Stomach (tissue), 9 donors: Measurements from ENCODE around the gene GSTO2. TPM values are rescaled to one million over a fixed set of nuclear protein-coding genes. Genes with fewer than 3 reads are reported as not detected.

Experiments
- DNase-seq, 2 donors: peaks; one replicate each; pipeline versions ENCODE4 v3.0.0 to v3.0.0-alpha.2; 2013 to 2019
- H3K27ac ChIP-seq, 5 donors: fragments of 200-600 bp in 4 of 5; sonication (generic) in 4 of 5; one replicate each; pipeline ENCODE4 v1.5.1; 2013 to 2019; ENCODE audit warnings: mild to moderate bottlenecking in 1 of 5, moderate library complexity in 1 of 5
- H3K27me3 ChIP-seq, 3 donors: fragments of 200-600 bp; sonication (generic); one replicate each; pipeline ENCODE4 v1.5.1; 2017 to 2019; ENCODE audit warnings: mixed run types in 1 of 3
- H3K36me3 ChIP-seq, 4 donors: fragments of 200-600 bp; sonication (generic); 1 replicate in 3 of 4; 2 replicates in 1 of 4; pipeline ENCODE4 v1.5.1; 2016 to 2019
- H3K4me1 ChIP-seq, 4 donors: fragments of 200-600 bp; sonication (generic); one replicate each; pipeline ENCODE4 v1.5.1; 2016 to 2019
- H3K4me3 ChIP-seq, 4 donors: fragments of 200-600 bp; sonication (generic) in 3 of 4; one replicate each; pipeline ENCODE4 v1.5.1; 2016 to 2019; ENCODE audit warnings: mild to moderate bottlenecking in 1 of 4
- H3K9me3 ChIP-seq, 4 donors: fragments of 200-600 bp; sonication (generic); one replicate each; pipeline ENCODE4 v1.5.1; 2016 to 2019
- EP300 ChIP-seq: sonication (generic); formaldehyde crosslinking; IDR thresholded peaks from one replicate; pipeline ENCODE4 v1.6.1; 2017; ENCODE audit warnings: antibody characterized with exemption
- POLR2A ChIP-seq, 4 donors: fragments of 450-650 bp; IDR thresholded peaks; one replicate each; pipeline ENCODE4 v1.6.1; 2016; ENCODE audit warnings: antibody characterized with exemption in 4 of 4, control low read depth in 2 of 4, mild to moderate bottlenecking in 1 of 4, moderate library complexity in 1 of 4
- POLR2AphosphoS5 ChIP-seq, 3 donors: sonication (generic); formaldehyde crosslinking; IDR thresholded peaks; one replicate each; pipeline ENCODE4 v1.6.1; 2016; ENCODE audit warnings: antibody characterized with exemption in 3 of 3
- WGBS, 5 donors: extraction: QIAGEN DNeasy Blood & Tissue Kit in 3 of 5; methylation state at CpG; one replicate each; pipeline versions ENCODE4 v1.1.5 to v1.1.7; 2013 to 2018; 5-methylcytosine and 5-hydroxymethylcytosine counted together
- intact Hi-C: fragments of 100-400 bp; cut with DNase I; formaldehyde crosslinking; loops from one replicate; pipeline ENCODE4 v1.15.1; 2023; ENCODE audit warnings: low total_unique reads
- polyA plus RNA-seq, 3 donors: library from polyadenylated mRNA; stranded (reverse); fragments of 200-250 nt; gene quantifications; one replicate each; pipeline ENCODE4 v1.2.3, GENCODE V29; 2013
- total RNA-seq, 5 donors: library from RNA; depleted of rRNA; stranded (reverse); fragments of >200 nt; gene quantifications; one replicate each; pipeline versions ENCODE4 v1.1.0 to v1.2.3, GENCODE V29; 2014 to 2016
- TF ChIP-seq, protein P1 (sequence below), 7 experiments: fragments of 450-650 bp in 4 of 7; fragments of 200-600 bp in 3 of 7; sonication (generic) in 3 of 7; IDR thresholded peaks; one replicate each; pipeline ENCODE4 v1.5.1; 2016 to 2019; ENCODE audit warnings: antibody characterized with exemption in 7 of 7, control low read depth in 2 of 7, mild to moderate bottlenecking in 1 of 7
- donor health status: healthy with polysubstance abuse.
- donor health status: Bipolar disorder and iron deficiency.
- donor health status: healthy.

GSTO2 gene
- total and polyA plus RNA-seq, 8 donors: under 0.01 to 26.6 (median 10.0) TPM

DNA sequence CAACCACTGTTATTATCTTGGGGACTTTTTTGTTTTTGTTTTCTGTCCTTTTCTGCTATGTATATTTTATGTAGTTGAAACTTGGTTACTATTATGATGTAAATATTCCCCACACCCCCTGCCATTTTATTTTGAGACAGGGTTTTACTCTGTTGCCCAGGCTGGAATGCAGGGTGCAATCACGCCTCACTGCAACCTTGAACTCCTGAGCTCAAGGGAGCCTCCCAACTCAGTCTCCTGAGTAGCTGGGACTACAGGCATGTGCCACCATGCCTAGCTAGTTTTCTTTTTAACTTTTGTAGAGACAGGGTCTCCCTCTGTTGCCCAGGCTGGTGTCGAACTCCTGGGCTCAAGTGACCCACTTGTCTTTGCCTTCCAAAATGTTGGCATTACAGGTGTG, 18.0 kb downstream of the GSTO2 start:
- 78 to 100% (median 96%) methylated on average over 2 of the region's 2 CpGs for WGBS, 5 donors
- no peak for DNase-seq
- no peak overlapping the region for H3K27ac ChIP-seq
- TF ChIP-seq POLR2AphosphoS5 (IDR thresholded peaks at IDR 0.05) (no peak), POLR2A (IDR thresholded peaks at IDR 0.05) (no peak), EP300 (no peak)
- TF ChIP-seq, protein P1, sequence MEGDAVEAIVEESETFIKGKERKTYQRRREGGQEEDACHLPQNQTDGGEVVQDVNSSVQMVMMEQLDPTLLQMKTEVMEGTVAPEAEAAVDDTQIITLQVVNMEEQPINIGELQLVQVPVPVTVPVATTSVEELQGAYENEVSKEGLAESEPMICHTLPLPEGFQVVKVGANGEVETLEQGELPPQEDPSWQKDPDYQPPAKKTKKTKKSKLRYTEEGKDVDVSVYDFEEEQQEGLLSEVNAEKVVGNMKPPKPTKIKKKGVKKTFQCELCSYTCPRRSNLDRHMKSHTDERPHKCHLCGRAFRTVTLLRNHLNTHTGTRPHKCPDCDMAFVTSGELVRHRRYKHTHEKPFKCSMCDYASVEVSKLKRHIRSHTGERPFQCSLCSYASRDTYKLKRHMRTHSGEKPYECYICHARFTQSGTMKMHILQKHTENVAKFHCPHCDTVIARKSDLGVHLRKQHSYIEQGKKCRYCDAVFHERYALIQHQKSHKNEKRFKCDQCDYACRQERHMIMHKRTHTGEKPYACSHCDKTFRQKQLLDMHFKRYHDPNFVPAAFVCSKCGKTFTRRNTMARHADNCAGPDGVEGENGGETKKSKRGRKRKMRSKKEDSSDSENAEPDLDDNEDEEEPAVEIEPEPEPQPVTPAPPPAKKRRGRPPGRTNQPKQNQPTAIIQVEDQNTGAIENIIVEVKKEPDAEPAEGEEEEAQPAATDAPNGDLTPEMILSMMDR (IDR thresholded peaks at IDR 0.05): no peak
- no peaks in the 10 kb centered on the region for H3K36me3 ChIP-seq
- intact Hi-C loops: no loop called here
- H3K4me3 ChIP-seq: no peak overlapping the region
- peaks cover 0 to 11% (median 4%) of the 10 kb centered on the region in 4 donors for H3K4me1 ChIP-seq
- H3K9me3 ChIP-seq: no peaks in the 10 kb centered on the region
- H3K27me3 ChIP-seq: no peaks in the 10 kb centered on the region

DNA sequence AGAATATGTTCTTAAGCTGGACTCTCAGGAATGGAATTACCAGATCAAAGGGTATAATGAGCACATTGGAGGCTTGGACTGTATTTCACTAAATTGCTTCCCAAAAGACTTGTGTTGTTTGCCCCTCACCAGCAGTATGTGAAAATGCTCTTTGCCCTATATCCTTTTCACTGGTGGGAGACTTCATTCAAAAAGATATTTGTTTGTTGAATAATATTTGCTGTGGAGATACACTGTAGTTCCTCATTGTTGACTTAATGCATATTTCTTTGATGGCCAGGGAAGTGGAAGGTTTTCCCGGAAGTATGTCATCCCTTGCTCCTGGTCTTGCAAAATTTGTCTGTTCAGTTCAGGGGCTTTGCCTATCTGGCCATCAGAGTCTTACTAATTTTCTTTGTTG, 19.4 kb downstream of the GSTO2 start:
- intact Hi-C loops: no loop called here
- peaks cover 0 to 13% (median 4%) of the 10 kb centered on the region in 4 donors for H3K4me1 ChIP-seq
- H3K4me3 ChIP-seq: no peak overlapping the region
- TF ChIP-seq POLR2A (IDR thresholded peaks at IDR 0.05): no peak
- TF ChIP-seq, protein P1 (IDR thresholded peaks at IDR 0.05): no peak
- TF ChIP-seq EP300: no peak
- TF ChIP-seq POLR2AphosphoS5 (IDR thresholded peaks at IDR 0.05): no peak
- DNase-seq: no peak
- 16 to 46% (median 36%) methylated on average over 1 of the region's 1 CpG for WGBS, 5 donors
- H3K27me3 ChIP-seq: no peaks in the 10 kb centered on the region
- no peaks in the 10 kb centered on the region for H3K36me3 ChIP-seq
- H3K9me3 ChIP-seq: no peaks in the 10 kb centered on the region
- H3K27ac ChIP-seq: no peak overlapping the region

DNA sequence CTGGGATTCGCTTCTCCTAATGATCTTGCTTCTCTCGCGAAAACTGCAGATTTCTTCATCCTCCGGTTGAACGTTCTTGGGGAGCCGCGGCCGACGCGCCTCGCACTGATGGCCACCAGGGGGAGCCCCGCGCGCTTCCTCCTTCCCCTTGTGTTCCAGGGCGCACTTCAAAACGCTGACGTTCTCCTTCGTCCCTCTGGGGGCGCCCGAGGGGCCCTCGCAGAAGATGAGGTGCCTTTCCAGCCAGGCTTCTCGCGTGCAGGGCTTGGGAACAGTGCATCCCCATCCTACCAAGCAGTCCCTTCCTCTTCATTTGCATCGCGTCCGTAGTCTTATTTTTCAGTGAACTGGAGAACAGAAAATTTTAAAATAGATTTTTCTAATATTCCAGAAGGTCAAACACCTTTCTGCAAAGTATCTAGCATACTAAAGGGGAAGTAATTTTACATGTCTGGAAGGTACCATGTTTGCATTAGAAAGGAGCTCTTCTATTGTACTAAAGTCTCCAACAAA, 22.5 kb downstream of the GSTO2 start:
- no peak overlapping the region for H3K4me3 ChIP-seq
- H3K27ac ChIP-seq: no peak overlapping the region
- peak; percentile 93 to 96 for DNase-seq
- intact Hi-C loops: loop anchor here (5.0 kb wide), 1 partner anchor 61 kb away; the partner anchor contains the start of gene CFAP58
- 3 to 4% (median 3%) methylated on average over 23 to 26 of the region's 26 CpGs for WGBS, 5 donors
- no peak for TF ChIP-seq POLR2A (IDR thresholded peaks at IDR 0.05)
- TF ChIP-seq EP300: no peak
- TF ChIP-seq, protein P1 (IDR thresholded peaks at IDR 0.05): peak in 6 of 7 experiments; percentile 16 to 100 (median 99)
- peak in 2 of 3 donors; percentile 13 to 84 for TF ChIP-seq POLR2AphosphoS5 (IDR thresholded peaks at IDR 0.05)
- no peaks in the 10 kb centered on the region for H3K9me3 ChIP-seq
- H3K4me1 ChIP-seq: peaks cover 0 to 13% (median 4%) of the 10 kb centered on the region in 4 donors
- H3K36me3 ChIP-seq: no peaks in the 10 kb centered on the region
- H3K27me3 ChIP-seq: no peaks in the 10 kb centered on the region

DNA sequence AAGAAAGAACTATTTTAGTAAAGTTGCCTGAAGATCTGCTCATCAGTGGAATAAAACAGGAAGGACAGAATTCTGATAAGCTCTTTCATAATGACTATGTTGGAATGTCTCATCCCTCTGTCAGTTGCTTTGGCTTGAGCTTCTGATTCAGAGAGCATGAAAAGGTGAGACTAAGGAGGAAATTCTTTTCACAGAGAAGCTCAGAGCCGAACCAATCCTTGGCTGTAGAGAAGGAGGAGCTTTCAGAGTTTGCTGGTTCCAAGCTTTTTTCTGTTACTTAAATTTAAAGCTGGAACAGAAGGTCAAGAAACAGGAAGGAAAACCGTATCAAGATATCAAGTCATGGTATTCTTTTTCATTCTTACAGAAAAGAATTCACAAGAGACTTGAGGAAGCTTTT, 24.0 kb downstream of the GSTO2 start:
- DNase-seq: no peak
- 42 to 81% (median 63%) methylated on average over 2 of the region's 2 CpGs for WGBS, 5 donors

More for the DNA sequence above, 24.0 kb downstream of the GSTO2 start:
- Histone ChIP-seq H3K27ac (no peak overlapping the region), H3K4me3 (no peak overlapping the region), H3K9me3 (no peaks in the 10 kb centered on the region), H3K4me1 (peaks cover 0 to 13% (median 4%) of the 10 kb centered on the region in 4 donors), H3K36me3 (no peaks in the 10 kb centered on the region), H3K27me3 (no peaks in the 10 kb centered on the region)
- intact Hi-C loops: loop anchor here (5.0 kb wide), 1 partner anchor 59 kb away; the partner anchor contains the start of gene CFAP58
- TF ChIP-seq, protein P1 (IDR thresholded peaks at IDR 0.05): no peak
- TF ChIP-seq POLR2A (IDR thresholded peaks at IDR 0.05) (no peak), EP300 (no peak), POLR2AphosphoS5 (IDR thresholded peaks at IDR 0.05) (no peak)
